Activated naive CD4-positive, alpha-beta T cell treated with anti-CD3 and anti-CD28 coated beads, Interleukin-2, amount 50 U/mL, for 16 hours (primary cell): ENCODE results near the gene RAD51AP1.

Experiments used
- DNase-seq: peaks from one replicate; pipeline ENCODE4 v3.0.0-alpha.2; 2020

The RAD51AP1 gene

GRCh38 chr12:4603421-4603820 is 64.7 kb downstream of the RAD51AP1 start:
- no peak for DNase-seq

- DNase-seq, result no peak
Observed at GRCh38 chr12:4603946-4604345, 65.3 kb downstream of the RAD51AP1 start.

- DNase-seq, result peak; percentile 79
Observed at GRCh38 chr12:4604684-4605193, 66.0 kb downstream of the RAD51AP1 start.

GRCh38 chr12:4607056-4607455 is 68.4 kb downstream of the RAD51AP1 start:
- DNase-seq, result no peak

DNA sequence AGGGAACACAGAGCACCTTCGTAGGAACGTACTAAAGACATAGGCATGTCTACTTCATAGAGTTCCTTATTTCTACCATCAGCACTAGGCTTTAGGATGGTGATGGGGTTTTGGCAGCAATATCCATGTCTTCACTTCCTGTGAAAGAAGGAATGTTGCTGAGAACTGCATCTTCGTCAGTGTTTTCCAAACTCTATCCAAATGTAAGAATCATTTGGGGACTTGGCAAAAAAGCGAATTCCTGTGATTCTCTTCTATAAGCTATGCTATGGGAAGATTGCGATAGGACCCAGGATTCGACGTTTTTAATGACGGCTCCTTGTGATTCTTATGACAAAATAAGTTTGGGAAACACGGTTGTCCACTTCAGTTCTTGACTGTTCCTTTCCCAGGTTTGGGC is 70.4 kb downstream of the RAD51AP1 start:
- no peak for DNase-seq
